Lower leg skin (tissue), 4 donors: ENCODE data around the gene CIPC. TPM values are rescaled to one million over a fixed set of nuclear protein-coding genes. Genes with fewer than 3 reads are reported as not detected.
A peak's percentile ranks its signal among the peaks of the same experiment; 100 is the strongest.

Experiments used
- DNase-seq, 2 donors: peaks; one replicate each; pipeline ENCODE4 v3.0.0-alpha.2; 2019; ENCODE audit warnings: low spot score in 2 of 2
- H3K4me3 ChIP-seq: fragments of 200-600 bp; sonication (generic); 2 replicates; pipeline ENCODE4 v1.5.1; 2017; ENCODE audit warnings: mild to moderate bottlenecking, low read depth; ENCODE audit not compliant: poor library complexity, severe bottlenecking
- POLR2A ChIP-seq, 2 donors: fragments of 450-650 bp; IDR thresholded peaks; one replicate each; pipeline ENCODE4 v1.6.1; 2016 to 2017; ENCODE audit warnings: antibody characterized with exemption in 2 of 2, mild to moderate bottlenecking in 1 of 2, moderate library complexity in 1 of 2
- WGBS, 2 donors: methylation state at CpG; one replicate each; pipeline ENCODE4 v1.1.5; 2018; 5-methylcytosine and 5-hydroxymethylcytosine counted together
- intact Hi-C: fragments of 100-400 bp; cut with DNase I; formaldehyde crosslinking; loops from one replicate; pipeline ENCODE4 v1.15.0; 2023; ENCODE audit warnings: low total_unique reads
- total RNA-seq, 4 donors: library from RNA; depleted of rRNA; stranded (reverse); fragments of >200 nt; gene quantifications; one replicate each; pipeline ENCODE4 v1.1.0, GENCODE V29; 2016
- TF ChIP-seq, protein P1 (sequence below), 3 donors: fragments of 450-650 bp; IDR thresholded peaks; one replicate each; pipeline ENCODE4 v1.5.1; 2016; ENCODE audit warnings: antibody characterized with exemption in 3 of 3, mild to moderate bottlenecking in 3 of 3, moderate library complexity in 2 of 3

CIPC gene
- total RNA-seq, 4 donors from 2014 or later = 36.6 to 60.0 (median 52.1) TPM

DNA sequence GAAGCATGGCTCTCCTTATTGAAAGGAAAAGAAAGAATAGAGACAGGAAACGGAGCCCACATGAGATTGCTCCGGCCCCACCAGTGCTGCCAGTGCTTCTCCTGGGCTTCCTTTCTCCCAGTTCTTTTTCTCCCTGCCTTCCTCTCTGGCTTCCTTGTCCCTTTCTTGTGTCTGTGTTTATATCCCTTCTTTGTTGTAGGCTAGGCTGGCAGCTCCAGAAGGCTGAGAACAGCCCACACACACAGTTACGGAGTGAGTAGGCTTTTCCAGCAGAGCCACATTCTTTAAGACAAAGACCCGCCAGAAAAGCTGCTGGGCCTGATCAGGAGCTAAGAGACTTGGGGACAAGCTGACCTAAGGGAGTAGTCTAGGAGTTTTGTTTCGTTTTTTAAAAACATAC, 13.0 kb downstream of the CIPC start:
- H3K4me3 ChIP-seq = no peak overlapping the region
- no peak for DNase-seq
- WGBS, 2 donors = 24 to 36% methylated on average over 5 of the region's 5 CpGs
- intact Hi-C loops = no loop called here
- TF ChIP-seq, protein P1, sequence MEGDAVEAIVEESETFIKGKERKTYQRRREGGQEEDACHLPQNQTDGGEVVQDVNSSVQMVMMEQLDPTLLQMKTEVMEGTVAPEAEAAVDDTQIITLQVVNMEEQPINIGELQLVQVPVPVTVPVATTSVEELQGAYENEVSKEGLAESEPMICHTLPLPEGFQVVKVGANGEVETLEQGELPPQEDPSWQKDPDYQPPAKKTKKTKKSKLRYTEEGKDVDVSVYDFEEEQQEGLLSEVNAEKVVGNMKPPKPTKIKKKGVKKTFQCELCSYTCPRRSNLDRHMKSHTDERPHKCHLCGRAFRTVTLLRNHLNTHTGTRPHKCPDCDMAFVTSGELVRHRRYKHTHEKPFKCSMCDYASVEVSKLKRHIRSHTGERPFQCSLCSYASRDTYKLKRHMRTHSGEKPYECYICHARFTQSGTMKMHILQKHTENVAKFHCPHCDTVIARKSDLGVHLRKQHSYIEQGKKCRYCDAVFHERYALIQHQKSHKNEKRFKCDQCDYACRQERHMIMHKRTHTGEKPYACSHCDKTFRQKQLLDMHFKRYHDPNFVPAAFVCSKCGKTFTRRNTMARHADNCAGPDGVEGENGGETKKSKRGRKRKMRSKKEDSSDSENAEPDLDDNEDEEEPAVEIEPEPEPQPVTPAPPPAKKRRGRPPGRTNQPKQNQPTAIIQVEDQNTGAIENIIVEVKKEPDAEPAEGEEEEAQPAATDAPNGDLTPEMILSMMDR (IDR thresholded peaks at IDR 0.05) = no peak
- no peak for TF ChIP-seq POLR2A (IDR thresholded peaks at IDR 0.05)

DNA sequence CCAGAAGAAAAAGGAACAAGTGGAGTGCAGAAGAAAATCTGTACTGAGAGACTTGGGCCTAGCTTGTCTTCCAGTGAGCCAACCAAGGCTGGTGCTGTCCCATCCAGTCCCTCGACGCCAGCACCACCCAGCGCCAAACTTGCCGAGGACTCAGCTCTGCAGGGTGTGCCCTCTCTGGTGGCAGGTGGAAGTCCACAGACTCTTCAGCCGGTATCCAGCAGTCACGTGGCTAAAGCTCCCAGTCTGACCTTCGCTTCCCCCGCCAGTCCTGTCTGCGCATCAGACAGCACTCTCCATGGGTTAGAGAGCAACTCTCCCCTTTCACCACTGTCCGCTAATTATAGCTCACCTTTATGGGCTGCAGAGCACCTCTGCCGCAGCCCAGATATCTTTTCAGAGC, 15.6 kb downstream of the CIPC start:
- peak in 1 of 2 donors; percentile 50 for DNase-seq
- TF ChIP-seq, protein P1 (IDR thresholded peaks at IDR 0.05) = no peak
- no peak for TF ChIP-seq POLR2A (IDR thresholded peaks at IDR 0.05)
- WGBS, 2 donors = 94 to 96% methylated on average over 11 of the region's 11 CpGs
- H3K4me3 ChIP-seq = no peak overlapping the region
- intact Hi-C loops = no loop called here

DNA sequence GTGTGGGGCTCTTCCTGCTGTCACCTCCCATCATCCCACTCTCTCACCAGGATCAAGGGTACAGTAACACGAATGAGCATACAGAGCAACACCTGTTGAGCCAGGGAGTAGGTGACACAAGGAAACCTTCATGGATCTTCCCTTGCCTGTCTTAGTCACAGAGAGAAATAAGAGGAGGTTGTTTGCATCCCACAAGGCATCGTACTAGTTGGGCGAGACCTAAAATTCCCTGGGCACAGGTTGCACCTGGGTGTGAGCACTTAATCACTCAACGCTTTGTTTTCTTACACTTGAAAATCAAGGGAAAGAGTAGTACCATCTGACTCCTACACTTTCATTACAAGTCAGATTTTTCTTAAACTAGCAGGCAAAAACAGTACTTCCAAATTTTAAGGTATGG, 16.6 kb downstream of the CIPC start:
- 82 to 85% methylated on average over 4 of the region's 4 CpGs for WGBS, 2 donors
- intact Hi-C loops = no loop called here
- no peak for TF ChIP-seq POLR2A (IDR thresholded peaks at IDR 0.05)
- TF ChIP-seq, protein P1 (IDR thresholded peaks at IDR 0.05) = no peak
- no peak overlapping the region for H3K4me3 ChIP-seq
- no peak for DNase-seq

DNA sequence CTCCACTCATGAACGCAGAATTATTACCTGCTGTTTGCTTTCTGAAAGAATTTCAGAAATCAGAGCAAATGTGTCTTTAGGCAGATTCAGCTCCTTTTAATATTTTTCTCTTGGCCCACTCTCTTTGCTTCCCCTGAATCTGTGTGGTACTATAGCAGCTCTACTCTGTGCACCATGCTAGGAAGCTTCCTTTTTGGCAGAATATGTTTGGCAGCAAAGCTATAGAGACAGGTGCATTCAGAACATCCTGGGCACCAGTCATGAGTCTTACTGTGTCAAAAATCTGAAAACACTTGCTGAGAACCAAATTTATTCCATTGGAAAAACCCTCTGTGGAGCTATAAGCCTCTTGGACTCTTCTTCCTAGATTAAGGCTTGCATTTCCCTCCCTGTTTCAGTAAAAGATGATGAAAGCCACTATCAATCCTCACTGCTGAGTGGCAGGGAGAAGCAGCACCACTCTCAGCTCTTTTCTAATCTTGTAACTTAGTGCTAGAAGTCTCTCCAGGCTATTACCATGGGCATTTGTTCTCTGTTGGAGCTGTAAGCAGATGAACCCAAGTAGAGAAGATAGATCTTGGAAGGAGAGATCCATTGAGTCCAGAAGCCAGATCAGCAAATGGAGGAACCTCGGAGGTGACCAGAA, 18.2 kb downstream of the CIPC start:
- no peak overlapping the region for H3K4me3 ChIP-seq
- intact Hi-C loops = no loop called here
- no peak for DNase-seq
- WGBS, 2 donors = 93 to 94% methylated on average over 2 of the region's 2 CpGs
- TF ChIP-seq, protein P1 (IDR thresholded peaks at IDR 0.05) = no peak
- no peak for TF ChIP-seq POLR2A (IDR thresholded peaks at IDR 0.05)

DNA sequence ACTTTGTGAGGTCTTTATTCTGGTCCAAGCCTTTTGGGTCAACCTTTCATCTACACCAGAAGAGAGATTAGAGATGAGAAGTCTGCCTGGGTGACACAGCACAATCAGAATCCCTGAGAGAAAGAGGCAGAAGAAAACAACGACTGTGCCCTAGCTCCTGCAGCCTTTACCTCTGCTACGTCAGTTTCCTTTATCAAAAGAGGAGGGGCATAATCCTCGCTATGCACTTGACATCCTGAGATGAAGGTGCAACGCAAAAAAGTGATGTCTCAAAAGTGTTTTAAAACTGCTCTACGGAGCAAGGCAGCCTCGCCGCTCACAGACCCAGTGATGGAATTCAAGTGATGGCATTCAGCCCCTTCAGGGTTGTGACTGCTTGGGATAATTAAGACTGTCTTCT, 21.8 kb downstream of the CIPC start:
- H3K4me3 ChIP-seq = no peak overlapping the region
- intact Hi-C loops = no loop called here
- WGBS, 2 donors = 91 to 93% methylated on average over 7 of the region's 7 CpGs
- DNase-seq = no peak
- no peak for TF ChIP-seq POLR2A (IDR thresholded peaks at IDR 0.05)
- TF ChIP-seq, protein P1 (IDR thresholded peaks at IDR 0.05) = no peak
